GM18508 (cell line): ENCODE data around the gene TMEM72.

Experiments
- ATAC-seq: cut with Tn5 transposase; IDR thresholded peaks from one replicate; pipeline ENCODE4 v1.9.1; 2021; ENCODE audit warnings: moderate number of reproducible peaks; ENCODE audit not compliant: insufficient read depth, unreplicated experiment

TMEM72 gene

GRCh38 chr10:44975431-44976331 lies 64.5 kb downstream of the TMEM72 start:
- ATAC-seq = no peak

- no peak for ATAC-seq
Observed at GRCh38 chr10:44976352-44977198, 65.4 kb downstream of the TMEM72 start.

- ATAC-seq = no peak
Observed at GRCh38 chr10:44977287-44978212, 66.4 kb downstream of the TMEM72 start.

GRCh38 chr10:44978213-44978569 lies 67.1 kb downstream of the TMEM72 start:
- no peak for ATAC-seq

GRCh38 chr10:44978570-44979280 lies 67.6 kb downstream of the TMEM72 start, which contains the start of gene DEPP1:
Gene DEPP1 (minus strand): TSS chr10:44978809. CDS start chr10:44978030, 779 bp downstream.
- no peak for ATAC-seq

- ATAC-seq = no peak
Observed at GRCh38 chr10:44979281-44980191, 68.4 kb downstream of the TMEM72 start.

- no peak for ATAC-seq
Observed at GRCh38 chr10:44980309-44981171, 69.4 kb downstream of the TMEM72 start.

- peak; percentile 57 for ATAC-seq
Observed at GRCh38 chr10:44981172-44982113, 70.3 kb downstream of the TMEM72 start.

- ATAC-seq = no peak
Observed at GRCh38 chr10:44982114-44982460, 71.0 kb downstream of the TMEM72 start.

- ATAC-seq = no peak
Observed at GRCh38 chr10:44982496-44982895, 71.4 kb downstream of the TMEM72 start.

GRCh38 chr10:44983066-44983894 lies 72.1 kb downstream of the TMEM72 start:
- ATAC-seq = no peak

GRCh38 chr10:44983895-44984278 lies 72.8 kb downstream of the TMEM72 start:
- no peak for ATAC-seq

- no peak for ATAC-seq
Observed at GRCh38 chr10:44984671-44985101, 73.5 kb downstream of the TMEM72 start.

- no peak for ATAC-seq
Observed at GRCh38 chr10:44985175-44985681, 74.1 kb downstream of the TMEM72 start.

GRCh38 chr10:44986179-44986578 lies 75.0 kb downstream of the TMEM72 start:
- no peak for ATAC-seq
